Thoracic aorta (tissue), 2 donors: Measurements from ENCODE around the gene LCE2C. TPM values are rescaled to one million over a fixed set of nuclear protein-coding genes. Genes with fewer than 3 reads are reported as not detected.

Experiments
- ATAC-seq: fragments of 150-250 bp; one replicate; pipeline ENCODE4 v1.8.0; 2017; ENCODE audit warnings: low read depth; ENCODE audit not compliant: insufficient number of reproducible peaks, low FRiP score
- DNase-seq: peaks from one replicate; pipeline ENCODE4 v3.0.0-alpha.2; 2020; ENCODE audit warnings: low spot score
- H3K27ac ChIP-seq, 2 donors: fragments of 200-600 bp; sonication (generic); 1 replicate in 1 of 2; 2 replicates in 1 of 2; pipeline ENCODE4 v1.5.1; 2016; ENCODE audit warnings: mild to moderate bottlenecking in 2 of 2, moderate library complexity in 2 of 2
- H3K27me3 ChIP-seq: fragments of 200-600 bp; sonication (generic); replicated peaks from 2 replicates; pipeline ENCODE4 v1.6.0; 2016; ENCODE audit warnings: mild to moderate bottlenecking; ENCODE audit not compliant: insufficient read depth
- H3K36me3 ChIP-seq: fragments of 200-600 bp; sonication (generic); one replicate; pipeline ENCODE4 v1.5.1; 2016
- H3K4me1 ChIP-seq, 2 donors: fragments of 200-600 bp; sonication (generic); 1 replicate in 1 of 2; 2 replicates in 1 of 2; pipeline versions ENCODE4 v1.5.1 to v1.6.0; 2016; ENCODE audit warnings: low read depth in 2 of 2, mild to moderate bottlenecking in 1 of 2; ENCODE audit not compliant: control insufficient read depth in 1 of 2
- H3K4me3 ChIP-seq: fragments of 200-600 bp; sonication (generic); 2 replicates; pipeline ENCODE4 v1.5.1; 2016; ENCODE audit warnings: mild to moderate bottlenecking
- H3K9me3 ChIP-seq: fragments of 200-600 bp; sonication (generic); 2 replicates; pipeline ENCODE4 v1.5.1; 2016
- CTCF ChIP-seq: fragments of 200-600 bp; sonication (generic); IDR thresholded peaks from one replicate; pipeline ENCODE4 v1.5.1; 2019; ENCODE audit warnings: antibody characterized with exemption
- total RNA-seq, 2 donors: library from RNA; depleted of rRNA; stranded (reverse); fragments of >200 nt; gene quantifications; one replicate each; pipeline versions ENCODE4 v1.1.0 to v1.2.3, GENCODE V29; 2016

The LCE2C gene
- total RNA-seq, 2 donors from 2014 or later: 1.8 TPM; not detected in 1

GRCh38 chr1:152718238-152718637, 43.2 kb downstream of the LCE2C start:
- DNase-seq (no peak), ATAC-seq (no peak)
- Histone ChIP-seq H3K36me3 (no peaks in the 10 kb centered on the region), H3K9me3 (no peaks in the 10 kb centered on the region), H3K27ac (no peak overlapping the region), H3K4me1 (no peaks in the 10 kb centered on the region), H3K4me3 (no peak overlapping the region), H3K27me3 (no peaks in the 10 kb centered on the region)
- TF ChIP-seq CTCF: no peak

- Histone ChIP-seq H3K27me3 (no peaks in the 10 kb centered on the region), H3K36me3 (no peaks in the 10 kb centered on the region), H3K4me3 (no peak overlapping the region), H3K4me1 (no peaks in the 10 kb centered on the region), H3K9me3 (no peaks in the 10 kb centered on the region), H3K27ac (no peak overlapping the region)
- DNase-seq: no peak
- TF ChIP-seq CTCF: no peak
- no peak for ATAC-seq
Measured at GRCh38 chr1:152725261-152725660, 50.2 kb downstream of the LCE2C start.

Other genes with a start within 250 kb of the LCE2C start
- not detected for gene LCE5A, start 164.5 kb upstream of the LCE2C start, total RNA-seq
- not detected for gene CRCT1, start 160.8 kb upstream of the LCE2C start, total RNA-seq
- not detected for gene LCE3E, start 108.5 kb upstream of the LCE2C start, total RNA-seq
- not detected for gene LCE3D, start 94.8 kb upstream of the LCE2C start, total RNA-seq
- gene LCE3C, start 75.0 kb upstream of the LCE2C start, total RNA-seq: not detected
- not detected for gene LCE3B, start 61.5 kb upstream of the LCE2C start, total RNA-seq
- gene LCE3A, start 52.2 kb upstream of the LCE2C start, total RNA-seq: not detected
- gene LCE2D, start 11.9 kb upstream of the LCE2C start, total RNA-seq: not detected
- gene LCE2B, start 10.8 kb downstream of the LCE2C start, total RNA-seq: 1 to 10 TPM in 1 of 2 donors, not detected in 1; 2.4 TPM
- not detected for gene LCE2A, start 23.1 kb downstream of the LCE2C start, total RNA-seq
- not detected for gene LCE4A, start 32.9 kb downstream of the LCE2C start, total RNA-seq
- gene KPRP, start 82.7 kb downstream of the LCE2C start, total RNA-seq: under 1 TPM in 1 of 2 donors, not detected in 1; 0.14 TPM
- gene LCE1F, start 99.9 kb downstream of the LCE2C start, total RNA-seq: not detected
- not detected for gene LCE1E, start 111.0 kb downstream of the LCE2C start, total RNA-seq
- gene LCE1D, start 121.4 kb downstream of the LCE2C start, total RNA-seq: not detected
- 1 to 10 TPM in 1 of 2 donors, not detected in 1; 2.8 TPM for gene LCE1C, start 131.4 kb downstream of the LCE2C start, total RNA-seq
- gene LCE1B, start 136.7 kb downstream of the LCE2C start, total RNA-seq: not detected
- not detected for gene LCE1A, start 152.2 kb downstream of the LCE2C start, total RNA-seq
- not detected for gene LCE6A, start 167.6 kb downstream of the LCE2C start, total RNA-seq
- gene LCE7A, start 184.7 kb downstream of the LCE2C start, total RNA-seq: not detected
- gene SMCP, start 203.0 kb downstream of the LCE2C start, total RNA-seq: not detected
- under 1 TPM in 1 of 2 donors, not detected in 1; 0.27 TPM for gene IVL, start 233.3 kb downstream of the LCE2C start, total RNA-seq